HCT116 (cell line): ENCODE measurements around the gene SYT9. TPM values are rescaled to one million over a fixed set of nuclear protein-coding genes. Genes with fewer than 3 reads are reported as not detected.

Experiments used
- ATAC-seq: fragments of 200-7000 bp; cut with Tn5 transposase; 2 replicates; pipeline ENCODE4 v1.9.1; 2020; ENCODE audit warnings: mild to moderate bottlenecking, moderate library complexity
- BruUV-seq: library from RNA; stranded (reverse); fragments of 400-500 nt; replicated peaks from 2 replicates; lab custom pipeline; 2021; lab: Mats Ljungman, UMichigan
- CTCF ChIA-PET: fragments of 300-600 bp; sonication (Branson Sonifier 250); formaldehyde crosslinking; loops from one replicate; lab custom pipeline; 2021; ENCODE audit warnings: antibody characterized with exemption; lab: Charles Lee
- POLR2A ChIA-PET: fragments of 300-600, 350-600 bp; sonication (Branson Sonifier 250); formaldehyde crosslinking; loops from one replicate; lab custom pipeline; 2021; ENCODE audit warnings: antibody characterized with exemption; lab: Charles Lee
- RAD21 ChIA-PET, 2 experiments: fragments of 300-600 bp; sonication (Branson Sonifier 250); formaldehyde crosslinking; loops; one replicate each; lab custom pipeline; 2023; ENCODE audit warnings: low total read pairs in 2 of 2; ENCODE audit not compliant: uncharacterized antibody in 2 of 2, unreplicated experiment in 2 of 2, low non-redundant PET in 1 of 2; lab: Charles Lee
- DNase-seq: peaks from one replicate; pipeline ENCODE4 v3.0.0-alpha.2; 2010; ENCODE audit warnings: low read depth, low spot score
- H2AFZ ChIP-seq: fragments of 200-600 bp; shearing (Covaris generic), sonication (generic); 2 replicates; pipeline ENCODE4 v1.6.1; 2017; ENCODE audit warnings: low read depth, mixed run types, mixed read lengths, antibody characterized with exemption, low read length; ENCODE audit not compliant: poor library complexity, severe bottlenecking
- H3K27ac ChIP-seq: 2 replicates; pipeline ENCODE4 v1.5.1; 2012; ENCODE audit warnings: low read depth, low read length
- H3K27me3 ChIP-seq: fragments of 200-600 bp; sonication (generic); 2 replicates; pipeline ENCODE4 v1.6.1; 2016; ENCODE audit warnings: mixed run types, low read length, mixed read lengths; ENCODE audit not compliant: insufficient read depth
- H3K36me3 ChIP-seq, 2 experiments: fragments of 200-500 bp in 1 of 2; fragments of 200-600 bp in 1 of 2; sonication (Bioruptor generic) in 1 of 2; sonication (generic) in 1 of 2; 2 replicates each; pipeline versions ENCODE4 v1.5.1 to v1.6.1; 2014 to 2016; ENCODE audit warnings: low read length in 2 of 2, inconsistent platforms in 1 of 2, mixed read lengths in 1 of 2, mixed run types in 1 of 2; ENCODE audit not compliant: insufficient read depth in 2 of 2, control insufficient read depth in 1 of 2
- H3K4me1 ChIP-seq, 2 experiments: fragments of 200-600 bp in 1 of 2; sonication (generic) in 1 of 2; 2 replicates each; pipeline versions ENCODE4 v1.5.1 to v1.6.1; 2012 to 2017; ENCODE audit warnings: low read length in 2 of 2, inconsistent platforms in 1 of 2, mild to moderate bottlenecking in 1 of 2, mixed read lengths in 1 of 2, mixed run types in 1 of 2, moderate library complexity in 1 of 2; ENCODE audit not compliant: insufficient read depth in 2 of 2, control insufficient read depth in 1 of 2
- H3K4me2 ChIP-seq: fragments of 200-600 bp; sonication (generic); 2 replicates; pipeline ENCODE4 v1.6.1; 2017; ENCODE audit warnings: mixed run types, low read length, mixed read lengths
- H3K4me3 ChIP-seq, 2 experiments: fragments of 200-600 bp in 1 of 2; sonication (generic) in 1 of 2; replicated peaks in 1 of 2; 2 replicates each; pipeline ENCODE4 v1.5.1; 2011 to 2016; ENCODE audit warnings: low read length in 2 of 2, control low read depth in 1 of 2, low read depth in 1 of 2, mild to moderate bottlenecking in 1 of 2, mixed read lengths in 1 of 2, mixed run types in 1 of 2
- H3K79me2 ChIP-seq: fragments of 200-600 bp; sonication (generic); 2 replicates; pipeline ENCODE4 v1.6.1; 2017; ENCODE audit warnings: mild to moderate bottlenecking, mixed run types, low read length, moderate library complexity, mixed read lengths; ENCODE audit not compliant: insufficient read depth
- H3K9ac ChIP-seq: fragments of 200-600 bp; sonication (generic); 2 replicates; pipeline ENCODE4 v1.6.1; 2016; ENCODE audit warnings: low read length, mixed read lengths
- H3K9me2 ChIP-seq: fragments of 200-600 bp; sonication (generic), shearing (Covaris generic); 2 replicates; pipeline ENCODE4 v1.6.1; 2017; ENCODE audit warnings: mixed run types, mild to moderate bottlenecking, moderate library complexity; ENCODE audit not compliant: insufficient read depth
- H3K9me3 ChIP-seq, 2 experiments: fragments of 200-500 bp in 1 of 2; fragments of 200-600 bp in 1 of 2; sonication (Bioruptor generic) in 1 of 2; sonication (generic) in 1 of 2; 2 replicates each; pipeline ENCODE4 v1.6.1; 2014 to 2017; ENCODE audit warnings: low read length in 2 of 2, mixed read lengths in 2 of 2, inconsistent platforms in 1 of 2, low read depth in 1 of 2, mild to moderate bottlenecking in 1 of 2, mixed run types in 1 of 2, moderate library complexity in 1 of 2; ENCODE audit not compliant: control insufficient read depth in 1 of 2, insufficient read depth in 1 of 2
- H4K20me1 ChIP-seq: fragments of 200-600 bp; sonication (generic), shearing (Covaris generic); 2 replicates; pipeline ENCODE4 v1.6.1; 2017; ENCODE audit warnings: mixed run types, mild to moderate bottlenecking, moderate library complexity; ENCODE audit not compliant: insufficient read depth
- ELF1 ChIP-seq: IDR thresholded peaks from 2 replicates; pipeline ENCODE4 v1.6.1; 2012; ENCODE audit warnings: low read depth, borderline replicate concordance
- EZH2 ChIP-seq: fragments of 200-600 bp; sonication (generic); IDR thresholded peaks from 2 replicates; pipeline ENCODE4 v1.6.1; 2017; ENCODE audit warnings: antibody characterized with exemption, mixed run types
- POLR2AphosphoS5 ChIP-seq: IDR thresholded peaks from 2 replicates; pipeline ENCODE4 v1.6.1; 2011; ENCODE audit warnings: mild to moderate bottlenecking, low read depth, low read length, moderate library complexity
- REST ChIP-seq: IDR thresholded peaks from 2 replicates; pipeline ENCODE4 v1.6.1; 2012; ENCODE audit warnings: low read depth
- SIN3A ChIP-seq: IDR thresholded peaks from 2 replicates; pipeline ENCODE4 v1.6.1; 2012; ENCODE audit warnings: low read depth
- SP1 ChIP-seq: IDR thresholded peaks from 2 replicates; pipeline ENCODE4 v1.6.1; 2012; ENCODE audit warnings: low read depth
- TCF7L2 ChIP-seq: IDR thresholded peaks from 2 replicates; pipeline ENCODE4 v1.7.0; 2011; ENCODE audit warnings: borderline replicate concordance, inconsistent platforms; ENCODE audit not compliant: insufficient read depth, insufficient read length; ENCODE audit errors: extremely low read depth
- intact Hi-C: fragments of 100-400 bp; cut with micrococcal nuclease; formaldehyde crosslinking; loops from 2 replicates; pipeline ENCODE4 v1.10.0; 2022
- total RNA-seq: library from RNA; stranded (reverse); gene quantifications from one replicate; pipeline ENCODE4 v1.2.1, GENCODE V29; 2021; ENCODE audit not compliant: unreplicated experiment

Gene SYT9
- total RNA-seq, 1 experiment from 2014 or later = not detected

GRCh38 chr11:7319501-7319900 lies 67.8 kb downstream of the SYT9 start:
- Histone ChIP-seq H4K20me1 (no peaks in the 10 kb centered on the region; the same call in 1 of the 2 replicates), H3K27me3 (peaks cover 49% of the 10 kb centered on the region), H3K4me2 (no peak overlapping the region), H3K9me2 (no peaks in the 10 kb centered on the region), H3K4me1 (no peaks in the 10 kb centered on the region), H3K27ac (no peak overlapping the region), H3K4me3 (no peak overlapping the region), H3K9ac (no peak overlapping the region), H2AFZ (no peak overlapping the region), H3K9me3 (no peaks in the 10 kb centered on the region), H3K79me2 (no peaks in the 10 kb centered on the region), H3K36me3 (no peaks in the 10 kb centered on the region)
- intact Hi-C loops = no loop called here
- BruUV-seq = no TSS peak
- ChIA-PET POLR2A (no interaction called here), CTCF (no interaction called here), RAD21 (no interaction called here)
- TF ChIP-seq POLR2AphosphoS5 = no peak
- TF ChIP-seq ELF1 = no peak
- no peak for TF ChIP-seq EZH2
- TF ChIP-seq REST = no peak
- TF ChIP-seq SP1 = no peak
- TF ChIP-seq TCF7L2 = no peak
- no peak for DNase-seq
- no peak for ATAC-seq

- Histone ChIP-seq H2AFZ (no peak overlapping the region), H3K4me3 (no peak overlapping the region), H3K4me1 (no peaks in the 10 kb centered on the region), H3K79me2 (no peaks in the 10 kb centered on the region), H3K27me3 (peaks cover 44% of the 10 kb centered on the region), H3K36me3 (no peaks in the 10 kb centered on the region)
- BruUV-seq = no TSS peak
- no peak for DNase-seq
- CTCF ChIA-PET = no interaction called here
- no peak for TF ChIP-seq SIN3A
- no peak for TF ChIP-seq TCF7L2
- TF ChIP-seq, all 23 proteins: peak for 0
- Histone ChIP-seq H3K9me2 (no peaks in the 10 kb centered on the region), H3K27ac (no peak overlapping the region), H3K9me3 (no peaks in the 10 kb centered on the region), H3K4me2 (no peak overlapping the region), H3K9ac (no peak overlapping the region), H4K20me1 (no peaks in the 10 kb centered on the region; the same call in 1 of the 2 replicates)
- ATAC-seq = no peak
- RAD21 ChIA-PET = no interaction called here
- intact Hi-C loops = no loop called here
- POLR2A ChIA-PET = no interaction called here
Measured at GRCh38 chr11:7320306-7320705, 68.6 kb downstream of the SYT9 start.
